WERI-Rb-1 (cell line): Measurements from ENCODE around the gene DYNC1H1.

Experiments used
- DNase-seq: peaks from one replicate; pipeline ENCODE4 v3.0.0-alpha.2; 2020
- H3K27ac ChIP-seq: fragments of 250-450 bp; sonication (Bioruptor Pico); 2 replicates; pipeline ENCODE4 v1.5.1; 2020; ENCODE audit warnings: mild to moderate bottlenecking, moderate library complexity
- H3K27me3 ChIP-seq: fragments of 250-450 bp; sonication (Bioruptor Pico); 2 replicates; pipeline ENCODE4 v1.5.1; 2021; ENCODE audit warnings: mild to moderate bottlenecking, low read depth, moderate library complexity; ENCODE audit not compliant: insufficient read depth, severe bottlenecking
- H3K36me3 ChIP-seq: fragments of 250-450 bp; sonication (Bioruptor Pico); 2 replicates; pipeline ENCODE4 v1.5.1; 2020; ENCODE audit warnings: mild to moderate bottlenecking, moderate library complexity
- H3K4me3 ChIP-seq: 2 replicates; pipeline ENCODE4 v1.5.1; 2011; ENCODE audit warnings: low read depth, mild to moderate bottlenecking, control low read depth, low read length
- H3K9me3 ChIP-seq: fragments of 250-450 bp; sonication (Bioruptor Pico); 2 replicates; pipeline ENCODE4 v1.5.1; 2021; ENCODE audit warnings: mild to moderate bottlenecking, moderate library complexity; ENCODE audit not compliant: severe bottlenecking
- CTCF ChIP-seq: IDR thresholded peaks from 2 replicates; pipeline ENCODE4 v1.5.1; 2011; ENCODE audit warnings: low read depth, mild to moderate bottlenecking, control low read depth, inconsistent platforms, low read length

DYNC1H1 gene

GRCh38 chr14:102020058-102020971 is 55.9 kb downstream of the DYNC1H1 start:
- H3K9me3 ChIP-seq, result no peaks in the 10 kb centered on the region
- no peak overlapping the region for H3K4me3 ChIP-seq
- H3K27me3 ChIP-seq, result no peaks in the 10 kb centered on the region
- DNase-seq, result peak; percentile 28
- no peak for TF ChIP-seq CTCF
- peak overlapping the region; percentile 71 for H3K27ac ChIP-seq
- H3K36me3 ChIP-seq, result peaks cover 94% of the 10 kb centered on the region

DNA sequence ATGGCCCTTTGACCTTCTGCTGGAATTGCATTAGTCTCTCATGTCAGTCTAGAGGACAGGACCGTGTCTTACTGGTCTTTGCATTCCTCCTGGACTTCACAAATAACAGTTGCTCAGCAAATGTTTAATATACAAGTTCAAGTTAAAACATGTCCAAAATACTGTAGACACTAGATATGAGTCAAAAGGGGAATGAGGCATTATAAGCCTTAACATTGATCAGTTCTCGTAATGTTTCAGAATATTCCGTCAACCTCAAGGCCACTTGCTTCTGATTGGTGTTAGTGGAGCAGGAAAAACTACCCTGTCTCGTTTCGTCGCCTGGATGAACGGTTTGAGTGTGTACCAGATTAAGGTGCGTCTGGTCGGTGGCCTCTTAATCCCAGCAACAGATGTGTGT is 62.6 kb downstream of the DYNC1H1 start:
- DNase-seq, result peak; percentile 79
- peaks cover 90% of the 10 kb centered on the region for H3K36me3 ChIP-seq
- no peaks in the 10 kb centered on the region for H3K9me3 ChIP-seq
- H3K4me3 ChIP-seq, result no peak overlapping the region
- H3K27ac ChIP-seq, result peak overlapping the region; percentile 87
- no peaks in the 10 kb centered on the region for H3K27me3 ChIP-seq
- TF ChIP-seq CTCF, result no peak

- H3K27me3 ChIP-seq, result no peaks in the 10 kb centered on the region
- H3K27ac ChIP-seq, result peak overlapping the region; percentile 87
- DNase-seq, result no peak
- no peak overlapping the region for H3K4me3 ChIP-seq
- H3K9me3 ChIP-seq, result no peaks in the 10 kb centered on the region
- H3K36me3 ChIP-seq, result peaks cover 92% of the 10 kb centered on the region
- no peak for TF ChIP-seq CTCF
Measured at GRCh38 chr14:102027951-102028350, 63.6 kb downstream of the DYNC1H1 start.

- no peak for TF ChIP-seq CTCF
- Histone ChIP-seq H3K9me3 (no peaks in the 10 kb centered on the region), H3K27ac (peak overlapping the region; percentile 87), H3K36me3 (peaks cover 92% of the 10 kb centered on the region), H3K4me3 (no peak overlapping the region), H3K27me3 (no peaks in the 10 kb centered on the region)
- DNase-seq, result peak; percentile 26
Measured at GRCh38 chr14:102028733-102029132, 64.4 kb downstream of the DYNC1H1 start.

GRCh38 chr14:102029956-102030355 is 65.6 kb downstream of the DYNC1H1 start:
- no peak for TF ChIP-seq CTCF
- no peaks in the 10 kb centered on the region for H3K27me3 ChIP-seq
- no peak overlapping the region for H3K4me3 ChIP-seq
- H3K27ac ChIP-seq, result peak overlapping the region; percentile 87
- H3K36me3 ChIP-seq, result peaks cover 91% of the 10 kb centered on the region
- no peak for DNase-seq
- H3K9me3 ChIP-seq, result no peaks in the 10 kb centered on the region
